Astrocyte (in vitro differentiated cells and primary cell): Measurements from ENCODE around the gene SECISBP2. TPM values are rescaled to one million over a fixed set of nuclear protein-coding genes. Genes with fewer than 3 reads are reported as not detected.

Experiments
- DNase-seq: peaks from one replicate; pipeline ENCODE4 v3.0.0-alpha.2; 2010; ENCODE audit warnings: low read depth
- FAIRE-seq: peaks from 2 replicates; lab custom pipeline; 2011; peaks lifted over from hg19 to GRCh38; lab: Jason Lieb, UNC
- H2AFZ ChIP-seq: 2 replicates; pipeline ENCODE4 v1.6.0; 2012; ENCODE audit warnings: low read depth, low read length, inconsistent platforms
- H3K27ac ChIP-seq: 2 replicates; pipeline ENCODE4 v1.5.1; 2011; ENCODE audit warnings: low read depth, low read length, inconsistent platforms
- H3K27me3 ChIP-seq: 2 replicates; pipeline ENCODE4 v1.6.0; 2011; ENCODE audit warnings: low read length, inconsistent platforms; ENCODE audit not compliant: insufficient read depth
- H3K36me3 ChIP-seq: 2 replicates; pipeline ENCODE4 v1.5.1; 2011; ENCODE audit warnings: low read length, inconsistent platforms; ENCODE audit not compliant: insufficient read depth
- H3K4me1 ChIP-seq: 2 replicates; pipeline ENCODE4 v1.5.1; 2011; ENCODE audit warnings: low read length, inconsistent platforms; ENCODE audit not compliant: insufficient read depth
- H3K4me2 ChIP-seq: 2 replicates; pipeline ENCODE4 v1.6.0; 2012; ENCODE audit warnings: low read length, inconsistent platforms
- H3K4me3 ChIP-seq: 2 replicates; pipeline ENCODE4 v1.5.1; 2011; ENCODE audit warnings: low read depth, mild to moderate bottlenecking, low read length, inconsistent platforms; ENCODE audit not compliant: insufficient read depth
- H3K79me2 ChIP-seq: 2 replicates; pipeline ENCODE4 v1.6.0; 2012; ENCODE audit warnings: mild to moderate bottlenecking, low read length, inconsistent platforms; ENCODE audit not compliant: insufficient read depth
- H3K9ac ChIP-seq: 2 replicates; pipeline ENCODE4 v1.6.0; 2012; ENCODE audit warnings: mild to moderate bottlenecking, low read length, inconsistent platforms
- H3K9me3 ChIP-seq: 2 replicates; pipeline ENCODE4 v1.5.1; 2012; ENCODE audit warnings: low read depth, mild to moderate bottlenecking, low read length, inconsistent platforms; ENCODE audit not compliant: insufficient read depth
- H4K20me1 ChIP-seq: 2 replicates; pipeline ENCODE4 v1.6.0; 2012; ENCODE audit warnings: low read length, inconsistent platforms; ENCODE audit not compliant: insufficient read depth
- H3K27ac Mint-ChIP-seq: one replicate; pipeline ENCODE4 v1.8.0; 2021; ENCODE audit warnings: mild to moderate bottlenecking, mixed read lengths; ENCODE audit not compliant: unreplicated experiment
- H3K27me3 Mint-ChIP-seq: one replicate; pipeline ENCODE4 v1.8.0; 2021; ENCODE audit warnings: low read depth, mixed read lengths; ENCODE audit not compliant: unreplicated experiment
- H3K36me3 Mint-ChIP-seq: one replicate; pipeline ENCODE4 v1.8.0; 2021; ENCODE audit warnings: low read depth, mixed read lengths; ENCODE audit not compliant: unreplicated experiment
- H3K4me1 Mint-ChIP-seq: one replicate; pipeline ENCODE4 v1.8.0; 2021; ENCODE audit warnings: low read depth, mixed read lengths; ENCODE audit not compliant: unreplicated experiment
- H3K4me3 Mint-ChIP-seq: one replicate; pipeline ENCODE4 v1.8.0; 2021; ENCODE audit warnings: mild to moderate bottlenecking, moderate library complexity, mixed read lengths; ENCODE audit not compliant: unreplicated experiment
- H3K9me3 Mint-ChIP-seq: one replicate; pipeline ENCODE4 v1.8.0; 2021; ENCODE audit warnings: mild to moderate bottlenecking, mixed read lengths; ENCODE audit not compliant: unreplicated experiment
- EZH2 ChIP-seq: IDR thresholded peaks from 2 replicates; pipeline ENCODE4 v1.6.1; 2012; ENCODE audit warnings: mild to moderate bottlenecking, low read length, inconsistent platforms; ENCODE audit not compliant: insufficient read depth
- total RNA-seq: library from RNA; stranded (reverse); gene quantifications from 2 replicates; pipeline ENCODE4 v1.2.1, GENCODE V29; 2021
- TF ChIP-seq, protein P1 (sequence below): IDR thresholded peaks from 2 replicates; pipeline ENCODE4 v1.5.1; 2011; ENCODE audit warnings: low read depth, mild to moderate bottlenecking, inconsistent platforms, low read length, moderate library complexity; ENCODE audit not compliant: insufficient read depth

Gene SECISBP2
- total RNA-seq, 1 donor from 2014 or later: 19.0 TPM

DNA sequence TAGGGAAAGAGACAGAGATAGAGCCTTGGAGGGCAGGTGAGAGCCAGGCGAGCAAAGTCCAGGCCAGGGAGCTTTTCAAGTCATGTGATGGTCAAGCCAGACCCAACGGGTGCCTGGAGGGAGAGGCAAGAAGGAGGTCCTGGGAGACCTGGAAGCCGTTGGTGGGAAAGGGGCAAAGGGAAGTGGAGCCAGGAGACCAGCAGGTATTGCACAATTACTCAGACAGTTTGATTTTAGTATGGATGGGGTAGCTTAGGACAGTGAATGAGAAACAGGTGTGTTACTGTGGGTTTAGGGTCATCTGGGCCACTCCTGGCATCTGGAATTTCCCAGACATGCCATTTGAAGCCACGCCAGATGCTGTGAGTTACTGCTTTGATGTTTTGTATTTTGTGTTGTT, 5.1 kb downstream of the SECISBP2 start:
- Histone ChIP-seq H4K20me1 (peaks cover 31% of the 10 kb centered on the region), H3K4me1 (peaks cover 7% of the 10 kb centered on the region), H3K4me3 (no peak overlapping the region), H2AFZ (no peak overlapping the region), H3K27me3 (no peaks in the 10 kb centered on the region), H3K36me3 (peaks cover 5% of the 10 kb centered on the region), H3K9ac (no peak overlapping the region), H3K4me2 (no peak overlapping the region), H3K27ac (no peak overlapping the region), H3K9me3 (no peaks in the 10 kb centered on the region), H3K79me2 (peaks cover 63% of the 10 kb centered on the region)
- no peak overlapping the region for H3K27ac Mint-ChIP-seq
- H3K27me3 Mint-ChIP-seq: no peaks in the 10 kb centered on the region
- DNase-seq: no peak
- peaks cover 10% of the 10 kb centered on the region for H3K4me1 Mint-ChIP-seq
- H3K9me3 Mint-ChIP-seq: no peaks in the 10 kb centered on the region
- TF ChIP-seq, protein P1, sequence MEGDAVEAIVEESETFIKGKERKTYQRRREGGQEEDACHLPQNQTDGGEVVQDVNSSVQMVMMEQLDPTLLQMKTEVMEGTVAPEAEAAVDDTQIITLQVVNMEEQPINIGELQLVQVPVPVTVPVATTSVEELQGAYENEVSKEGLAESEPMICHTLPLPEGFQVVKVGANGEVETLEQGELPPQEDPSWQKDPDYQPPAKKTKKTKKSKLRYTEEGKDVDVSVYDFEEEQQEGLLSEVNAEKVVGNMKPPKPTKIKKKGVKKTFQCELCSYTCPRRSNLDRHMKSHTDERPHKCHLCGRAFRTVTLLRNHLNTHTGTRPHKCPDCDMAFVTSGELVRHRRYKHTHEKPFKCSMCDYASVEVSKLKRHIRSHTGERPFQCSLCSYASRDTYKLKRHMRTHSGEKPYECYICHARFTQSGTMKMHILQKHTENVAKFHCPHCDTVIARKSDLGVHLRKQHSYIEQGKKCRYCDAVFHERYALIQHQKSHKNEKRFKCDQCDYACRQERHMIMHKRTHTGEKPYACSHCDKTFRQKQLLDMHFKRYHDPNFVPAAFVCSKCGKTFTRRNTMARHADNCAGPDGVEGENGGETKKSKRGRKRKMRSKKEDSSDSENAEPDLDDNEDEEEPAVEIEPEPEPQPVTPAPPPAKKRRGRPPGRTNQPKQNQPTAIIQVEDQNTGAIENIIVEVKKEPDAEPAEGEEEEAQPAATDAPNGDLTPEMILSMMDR: no peak
- TF ChIP-seq EZH2: no peak
- FAIRE-seq: no peak
- no peak overlapping the region for H3K4me3 Mint-ChIP-seq
- H3K36me3 Mint-ChIP-seq: peaks cover 3% of the 10 kb centered on the region

DNA sequence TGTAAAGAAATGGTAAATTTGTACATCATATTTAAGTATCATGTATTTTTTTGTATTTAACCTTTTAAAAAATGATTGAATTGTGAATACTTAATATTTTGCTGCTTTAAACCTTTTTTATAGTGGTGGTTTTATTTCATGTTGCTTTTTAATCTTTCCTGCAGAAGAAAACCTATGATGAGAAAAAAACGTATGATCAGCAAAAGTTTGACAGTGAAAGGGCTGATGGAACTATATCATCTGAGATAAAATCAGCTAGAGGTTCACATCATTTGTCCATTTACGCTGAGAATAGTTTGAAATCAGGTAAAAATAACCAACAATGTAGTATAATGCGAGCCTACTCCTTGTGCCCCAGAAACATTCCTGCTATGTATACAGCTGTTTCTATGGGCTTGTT, 7.4 kb downstream of the SECISBP2 start:
- TF ChIP-seq, protein P1: no peak
- no peak for TF ChIP-seq EZH2
- Mint-ChIP-seq H3K9me3 (no peaks in the 10 kb centered on the region), H3K36me3 (peaks cover 8% of the 10 kb centered on the region), H3K27me3 (no peaks in the 10 kb centered on the region), H3K4me1 (peaks cover 5% of the 10 kb centered on the region), H3K4me3 (no peak overlapping the region), H3K27ac (no peak overlapping the region)
- no peak overlapping the region for H3K9ac ChIP-seq
- H4K20me1 ChIP-seq: peaks cover 42% of the 10 kb centered on the region
- H3K27me3 ChIP-seq: no peaks in the 10 kb centered on the region
- no peak overlapping the region for H3K4me3 ChIP-seq
- no peak for FAIRE-seq
- peaks cover 50% of the 10 kb centered on the region for H3K79me2 ChIP-seq
- H3K4me2 ChIP-seq: no peak overlapping the region
- DNase-seq: no peak
- no peaks in the 10 kb centered on the region for H3K4me1 ChIP-seq
- H3K9me3 ChIP-seq: no peaks in the 10 kb centered on the region
- no peak overlapping the region for H2AFZ ChIP-seq
- H3K27ac ChIP-seq: no peak overlapping the region
- H3K36me3 ChIP-seq: peaks cover 20% of the 10 kb centered on the region

DNA sequence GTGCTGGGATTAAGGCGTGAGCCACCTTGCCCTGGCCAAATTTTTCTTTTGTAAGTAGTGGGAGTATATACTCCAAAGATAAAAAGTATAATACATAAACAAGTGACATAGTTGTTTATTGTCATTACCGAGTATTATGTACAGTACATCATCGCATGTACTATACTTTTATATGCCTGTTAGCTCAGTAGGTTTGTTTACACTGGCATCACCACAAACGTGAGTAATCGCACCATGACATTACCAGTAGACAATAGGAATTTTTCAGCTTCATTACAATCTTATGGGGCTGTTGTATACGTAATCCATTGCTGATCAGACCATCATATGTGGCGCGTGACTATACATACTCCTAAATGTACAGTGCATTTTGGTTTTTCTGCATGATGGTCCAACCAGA, 9.8 kb downstream of the SECISBP2 start:
- H3K4me1 Mint-ChIP-seq: peaks cover 5% of the 10 kb centered on the region
- Histone ChIP-seq H3K4me3 (no peak overlapping the region), H3K79me2 (peaks cover 29% of the 10 kb centered on the region), H3K9ac (no peak overlapping the region), H3K27me3 (no peaks in the 10 kb centered on the region), H3K9me3 (no peaks in the 10 kb centered on the region), H2AFZ (no peak overlapping the region), H3K4me1 (no peaks in the 10 kb centered on the region), H3K27ac (no peak overlapping the region), H3K36me3 (peaks cover 29% of the 10 kb centered on the region), H3K4me2 (no peak overlapping the region), H4K20me1 (peaks cover 36% of the 10 kb centered on the region)
- TF ChIP-seq, protein P1: no peak
- no peak for TF ChIP-seq EZH2
- peak; percentile 20 for DNase-seq
- H3K36me3 Mint-ChIP-seq: peaks cover 10% of the 10 kb centered on the region
- no peaks in the 10 kb centered on the region for H3K9me3 Mint-ChIP-seq
- FAIRE-seq: no peak
- H3K4me3 Mint-ChIP-seq: no peak overlapping the region
- no peaks in the 10 kb centered on the region for H3K27me3 Mint-ChIP-seq
- H3K27ac Mint-ChIP-seq: no peak overlapping the region
